Right ventricle myocardium superior (tissue), 1 donor: Measurements from ENCODE around the gene ST8SIA6. TPM values are rescaled to one million over a fixed set of nuclear protein-coding genes. Genes with fewer than 3 reads are reported as not detected.

Source experiments
- ATAC-seq: fragments of 200-7000 bp; cut with Tn5 transposase; one replicate; pipeline ENCODE4 v1.9.1; 2020; ENCODE audit warnings: mild to moderate bottlenecking; ENCODE audit not compliant: poor library complexity
- DNase-seq: peaks from one replicate; pipeline ENCODE4 v3.0.0-alpha.2; 2020
- intact Hi-C: fragments of 100-400 bp; cut with DNase I; formaldehyde crosslinking; loops from one replicate; pipeline ENCODE4 v1.11.2; 2022
- total RNA-seq: library from RNA; stranded (reverse); fragmentation: NEBNext Ultra II Directional; extraction: Animal tissue kit (Norgen Biotek cat#: 25700); gene quantifications from one replicate; pipeline ENCODE4 v1.2.1, GENCODE V29; 2021
- donor health status: DM: no; HTN: yes; CAD: no; lungs with severe emphysema.

ST8SIA6 gene
- total RNA-seq, 1 donor from 2014 or later = 6.3 TPM

DNA sequence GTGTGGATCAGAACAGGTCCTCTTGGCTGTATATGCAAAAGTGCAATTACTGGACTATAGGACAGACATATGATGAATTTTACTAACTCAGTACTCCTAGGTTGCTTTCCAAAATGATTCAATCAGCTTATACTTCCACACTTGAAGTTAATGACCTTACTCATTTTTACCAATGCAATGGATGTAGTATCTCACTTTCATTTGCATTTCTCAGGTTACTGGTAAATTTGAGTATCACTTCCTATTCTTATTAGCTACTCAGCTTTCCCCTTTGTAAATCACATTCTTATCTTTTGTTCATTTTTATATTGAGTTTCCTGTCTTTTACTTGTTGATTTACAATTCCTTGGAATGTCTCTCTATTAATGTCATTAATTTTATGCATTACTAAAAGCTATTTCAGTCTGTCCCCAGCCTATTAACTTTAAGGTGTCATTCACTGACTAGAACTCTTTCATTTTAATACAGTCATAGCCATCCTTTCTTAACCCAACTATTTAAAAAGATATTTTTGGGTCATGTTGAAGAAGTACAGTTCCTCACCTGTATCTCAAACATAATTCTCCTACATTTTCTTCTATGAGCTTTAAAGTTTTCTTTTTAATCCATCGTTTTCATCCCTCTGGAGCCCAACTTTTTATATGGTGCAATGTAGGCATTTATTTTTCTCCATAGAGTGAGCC lies 137.8 kb downstream of the ST8SIA6 start:
- DNase-seq (no peak), ATAC-seq (no peak)
- intact Hi-C loops = no loop called here

DNA sequence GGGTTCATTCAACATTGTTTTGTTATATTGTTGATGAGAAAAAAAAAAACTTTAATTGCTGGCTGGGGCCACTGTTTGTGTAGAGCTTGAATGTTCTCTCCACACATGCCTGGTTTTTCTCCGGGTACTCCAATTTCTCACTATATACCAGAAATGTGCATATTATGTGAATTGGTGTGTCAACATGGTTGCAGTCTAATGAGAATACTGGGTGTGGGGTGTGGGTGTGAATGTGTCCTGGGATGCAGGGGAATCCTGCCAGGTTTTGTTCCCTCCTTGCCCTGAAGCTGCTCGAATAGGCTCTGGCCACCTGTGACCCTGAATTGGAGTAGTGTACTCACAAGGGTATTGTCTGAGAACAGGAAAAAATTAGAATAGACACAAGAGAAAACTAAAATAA lies 145.0 kb downstream of the ST8SIA6 start:
- DNase-seq (no peak), ATAC-seq (no peak)
- intact Hi-C loops = no loop called here

DNA sequence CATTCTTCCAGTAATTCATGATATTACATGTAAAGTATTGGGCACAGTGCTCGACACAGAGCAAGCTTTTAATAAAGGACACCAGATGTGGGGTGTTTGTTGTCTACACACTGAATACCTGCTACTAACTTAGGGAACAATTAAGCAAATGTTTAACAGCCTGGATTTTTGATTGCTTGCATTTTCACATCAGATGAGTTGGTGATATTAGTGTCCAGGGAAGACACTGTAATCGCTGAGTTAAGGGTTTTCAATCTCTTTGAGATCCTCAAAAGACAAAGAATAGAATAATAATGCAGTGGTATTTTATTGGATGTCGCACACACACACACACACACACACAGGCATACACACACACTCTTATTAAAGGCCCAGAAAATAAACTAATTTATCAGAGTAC lies 147.3 kb downstream of the ST8SIA6 start:
- no peak for DNase-seq
- intact Hi-C loops = no loop called here

DNA sequence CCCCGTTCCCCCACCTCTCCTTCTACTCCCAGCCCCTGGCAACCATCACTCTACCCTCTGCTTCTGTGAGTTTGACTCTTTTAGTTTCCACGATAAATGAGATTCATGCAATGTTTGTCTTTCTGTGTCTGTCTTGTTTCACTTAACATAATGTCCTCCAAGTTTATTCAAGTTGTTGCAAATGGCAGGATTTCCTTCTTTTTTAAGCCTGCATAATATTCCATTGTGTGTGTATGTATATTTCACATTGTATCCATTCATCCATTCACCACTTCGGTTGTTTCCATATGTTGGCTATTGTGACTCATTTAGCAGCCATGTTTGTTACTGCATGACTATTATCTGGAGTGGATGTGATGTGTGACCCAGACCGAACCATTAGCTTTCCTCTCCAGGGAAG lies 162.0 kb downstream of the ST8SIA6 start:
- DNase-seq (no peak), ATAC-seq (no peak)
- intact Hi-C loops = no loop called here

More for the DNA sequence above, 147.3 kb downstream of the ST8SIA6 start:
- no peak for ATAC-seq

DNA sequence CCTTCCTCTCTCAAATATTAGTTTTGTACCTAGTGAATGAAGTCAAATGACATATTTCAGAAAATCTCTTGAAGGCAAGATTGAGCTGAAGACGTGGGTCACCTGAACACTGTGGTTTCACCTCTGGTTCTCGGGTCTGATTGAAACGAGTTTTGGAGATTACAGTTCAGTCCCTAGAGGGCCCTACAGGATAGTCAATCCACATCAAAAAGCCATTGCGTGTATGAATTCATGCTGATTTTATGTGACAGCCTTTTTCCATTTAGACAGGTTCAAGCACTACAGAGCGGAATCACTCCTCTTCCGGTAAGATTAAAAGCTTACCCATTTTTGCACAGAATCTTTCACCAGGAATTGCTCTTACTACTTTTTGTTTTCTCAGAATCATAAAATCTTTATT lies 164.2 kb downstream of the ST8SIA6 start:
- ATAC-seq (no peak), DNase-seq (no peak)
- intact Hi-C loops = no loop called here

DNA sequence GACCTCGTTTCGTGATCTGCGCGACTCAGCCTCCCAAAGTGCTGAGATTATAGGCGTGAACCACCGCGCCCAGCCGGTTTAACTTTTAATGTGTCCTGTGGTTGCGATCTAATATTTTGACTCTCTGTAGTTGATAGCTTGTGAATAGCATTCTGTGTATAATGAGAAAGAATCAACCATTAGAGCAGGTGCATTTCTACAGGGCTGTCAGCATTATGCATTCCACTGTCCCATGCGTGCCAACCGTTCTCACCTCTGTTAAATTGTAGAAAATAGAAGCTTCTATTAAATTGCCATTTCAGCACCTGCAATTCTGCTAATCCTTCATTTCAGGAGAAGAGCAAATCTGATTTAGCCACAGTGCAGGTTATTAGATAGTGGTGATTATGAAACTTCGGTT lies 164.6 kb downstream of the ST8SIA6 start:
- DNase-seq = no peak
- no peak for ATAC-seq
- intact Hi-C loops = no loop called here

DNA sequence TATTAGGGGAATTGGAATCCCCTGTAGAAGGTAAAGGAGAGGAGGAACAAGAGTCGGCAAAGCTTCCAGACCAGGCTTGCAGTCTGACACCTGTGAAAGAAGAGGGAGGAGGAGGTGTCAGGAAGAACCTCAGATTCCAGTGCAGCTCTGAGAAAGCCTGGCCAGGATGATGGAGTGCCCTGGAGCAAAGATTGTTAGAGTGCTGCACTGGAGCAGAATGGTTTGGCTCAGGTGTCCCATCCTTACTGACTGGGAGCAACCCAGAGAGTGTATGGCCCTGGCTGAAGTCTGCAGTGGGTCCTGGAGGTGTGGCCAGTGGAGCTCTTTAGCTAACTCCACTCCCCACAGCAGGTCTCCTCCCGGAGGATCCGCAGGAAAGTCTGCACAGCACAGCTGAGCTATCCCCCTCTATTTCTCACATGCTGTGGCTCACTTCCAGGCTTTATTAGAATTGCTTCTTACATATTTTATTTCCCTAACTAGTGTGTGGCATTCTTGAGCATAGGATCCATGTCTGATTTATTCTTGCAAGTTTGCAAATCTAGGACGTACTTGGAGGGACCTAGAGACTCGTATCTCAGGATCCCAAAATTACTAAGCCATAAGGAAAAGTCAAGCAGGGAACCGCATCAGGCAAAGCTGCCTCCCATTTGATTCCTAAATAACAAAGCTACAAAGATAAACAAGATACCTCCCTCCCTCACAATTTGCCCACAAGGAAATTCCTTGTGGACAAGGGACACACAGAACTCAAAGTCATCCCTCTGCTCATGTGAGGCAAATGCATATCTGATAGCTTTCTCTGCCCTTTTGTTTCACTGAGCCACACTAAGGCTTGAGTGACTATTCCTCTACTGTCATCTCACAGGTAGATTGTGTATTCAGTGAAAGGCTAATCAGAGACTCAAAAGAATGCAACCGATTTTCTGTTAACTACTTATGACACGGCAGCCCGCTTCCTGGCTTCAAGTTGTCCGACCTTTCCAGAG lies 167.5 kb downstream of the ST8SIA6 start:
- intact Hi-C loops = no loop called here
- ATAC-seq = no peak
- DNase-seq = no peak

DNA sequence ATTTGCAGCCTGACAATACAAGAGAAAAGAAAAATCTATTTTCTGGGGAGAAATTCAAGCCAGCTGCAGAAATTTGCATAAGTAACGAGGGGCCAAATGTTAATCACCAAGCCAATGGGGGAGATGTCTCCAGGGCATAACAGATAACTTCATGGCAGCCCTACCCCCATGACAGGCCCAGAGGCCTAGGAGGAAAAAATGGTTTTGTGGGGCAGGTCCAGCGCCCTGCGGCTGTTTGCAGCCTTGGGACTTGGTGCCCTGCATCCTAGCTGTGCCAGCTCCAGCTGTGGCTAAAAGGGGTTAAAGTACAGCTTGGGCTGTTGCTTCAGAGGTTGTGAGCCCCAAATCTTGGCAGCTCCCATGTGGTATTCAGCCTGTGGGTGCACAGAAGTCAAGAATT lies 172.1 kb downstream of the ST8SIA6 start:
- intact Hi-C loops = no loop called here
- DNase-seq = no peak
- no peak for ATAC-seq

DNA sequence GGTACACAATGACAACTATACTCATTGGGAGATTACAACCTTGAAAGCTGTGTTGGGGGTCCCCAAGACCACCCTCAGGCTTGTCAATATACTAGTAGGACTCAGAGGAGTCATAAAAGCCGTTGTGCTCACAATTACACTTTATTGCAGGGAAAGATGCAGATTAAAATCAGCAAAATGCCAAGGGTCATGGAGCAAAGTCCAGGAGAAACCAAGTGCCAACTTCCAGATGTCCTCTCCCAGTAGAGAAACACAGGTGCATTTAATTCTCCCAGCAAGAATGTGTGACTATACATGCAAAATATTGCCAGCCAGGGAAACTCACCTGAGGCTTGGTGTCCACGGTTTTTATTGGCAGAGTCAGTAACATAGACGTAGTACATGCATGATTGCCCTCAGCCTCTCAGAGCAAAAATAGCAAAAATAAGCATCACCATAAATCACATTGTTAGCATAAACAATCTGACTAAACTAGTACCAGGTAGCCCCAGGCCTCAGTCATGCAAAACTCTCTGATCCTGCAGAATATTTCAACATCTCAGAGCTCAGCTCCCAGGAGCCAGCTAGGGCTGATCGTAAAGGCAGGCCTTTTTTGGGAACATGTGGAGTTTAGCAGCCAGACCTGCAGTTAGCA lies 175.7 kb downstream of the ST8SIA6 start:
- intact Hi-C loops = no loop called here
- DNase-seq (no peak), ATAC-seq (no peak)

DNA sequence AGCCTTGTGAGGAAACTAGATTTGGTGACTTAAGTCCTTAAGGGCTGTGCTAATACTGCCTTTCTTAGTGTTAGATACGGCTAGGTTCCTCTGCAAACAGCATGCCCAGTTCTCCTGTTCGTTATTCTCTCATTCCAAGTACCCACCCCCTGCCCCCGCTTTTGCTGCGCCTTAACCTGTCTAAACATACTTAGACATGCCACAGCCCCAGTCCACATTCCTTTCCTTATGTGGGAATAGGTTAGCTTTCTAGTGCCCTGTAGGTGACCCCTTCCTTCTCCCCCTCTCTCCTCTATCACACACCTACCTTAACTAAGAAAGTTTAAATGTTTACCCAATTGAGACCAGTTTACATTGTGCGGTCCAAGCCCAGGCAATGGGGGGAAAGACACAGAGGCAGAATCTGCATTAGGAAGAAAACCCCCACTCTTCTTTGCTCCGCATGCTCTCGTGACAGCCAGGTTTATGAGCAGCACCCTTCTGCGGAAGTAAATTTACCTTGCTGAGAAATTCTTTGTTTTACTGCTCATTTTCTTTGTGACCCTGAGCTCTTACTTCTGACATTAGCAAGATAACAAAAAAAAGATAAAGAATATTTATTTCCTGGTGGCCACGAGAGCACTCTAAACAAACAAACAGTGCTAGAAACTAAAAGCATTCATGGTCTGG lies 177.5 kb downstream of the ST8SIA6 start:
- ATAC-seq = no peak
- intact Hi-C loops = no loop called here
- no peak for DNase-seq

DNA sequence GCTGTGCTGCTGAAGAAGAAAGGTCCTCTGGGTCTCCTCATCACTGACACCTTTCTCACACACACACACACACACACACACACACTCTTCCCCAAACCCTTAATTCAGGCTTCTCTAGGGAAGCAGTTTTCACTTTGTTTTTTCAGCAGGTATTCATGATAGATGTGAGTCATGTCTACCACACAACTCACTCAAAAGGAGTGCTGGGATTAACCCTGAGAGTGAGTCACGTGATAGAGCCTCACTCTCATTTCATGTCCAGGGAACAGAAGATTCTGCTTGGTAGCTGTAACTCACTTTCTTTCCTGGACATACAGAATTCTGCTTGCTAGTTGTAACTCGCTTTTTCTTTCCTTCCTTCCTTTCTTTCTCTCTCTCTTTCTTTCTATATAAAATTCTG lies 181.0 kb downstream of the ST8SIA6 start:
- no peak for ATAC-seq
- intact Hi-C loops = no loop called here

DNA sequence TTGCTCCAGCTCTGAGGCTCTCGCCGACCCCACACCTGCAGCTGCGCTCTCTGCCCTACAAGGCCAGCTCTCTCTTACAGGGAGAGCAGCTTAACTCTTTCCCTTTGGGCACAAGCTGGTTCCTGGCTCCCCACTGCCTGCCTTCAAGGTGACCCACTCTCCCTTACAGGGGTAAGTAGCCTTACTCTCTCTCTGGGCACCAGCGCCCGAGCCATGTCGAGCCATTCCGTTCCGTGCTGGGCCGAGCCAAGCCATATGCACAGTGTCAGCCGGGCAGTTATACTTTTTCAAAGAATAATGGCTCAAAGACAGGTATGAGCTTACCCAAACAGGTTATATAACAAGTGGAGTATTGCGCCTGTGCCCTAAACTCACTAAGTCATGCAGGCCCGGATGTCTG lies 181.7 kb downstream of the ST8SIA6 start:
- ATAC-seq = no peak
- intact Hi-C loops = no loop called here
- DNase-seq = no peak

More for the DNA sequence above, 181.0 kb downstream of the ST8SIA6 start:
- no peak for DNase-seq

Other genes with a start within 250 kb of the ST8SIA6 start
- 364 TPM for gene VIM, start 226.4 kb downstream of the ST8SIA6 start, total RNA-seq
- gene HACD1, start 162.8 kb upstream of the ST8SIA6 start, total RNA-seq = 139 TPM
- gene STAM, start 189.6 kb upstream of the ST8SIA6 start, total RNA-seq = 18.0 TPM